ENCODE measurements around the gene CLDN10. TPM values are rescaled to one million over a fixed set of nuclear protein-coding genes. Genes with fewer than 3 reads are reported as not detected.

Gene CLDN10
- total RNA-seq, 4 donors from 2014 or later: 1.3 to 9.5 TPM; not detected in 2

DNA sequence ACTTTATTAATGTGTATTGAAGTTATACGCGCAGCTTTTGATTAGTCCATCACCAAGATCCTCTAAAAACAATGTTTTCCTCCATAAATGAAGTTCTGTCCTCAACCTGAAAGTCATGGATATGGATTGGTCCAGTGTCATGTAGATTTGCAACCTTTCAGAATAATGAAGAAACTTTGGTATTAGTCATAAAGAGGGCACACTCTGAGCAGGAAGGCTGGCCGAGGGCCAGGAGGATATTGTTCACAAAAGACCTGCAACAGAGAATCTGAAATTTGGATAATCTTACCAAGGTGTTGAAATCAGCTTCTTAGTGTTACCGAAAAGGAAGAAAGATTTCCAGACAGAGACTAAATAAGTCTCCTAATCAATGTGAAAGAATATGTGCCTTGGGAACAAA, 20.7 kb downstream of the CLDN10 start:
- no peak for TF ChIP-seq POLR2A (IDR thresholded peaks at IDR 0.05)
- TF ChIP-seq, protein P1, sequence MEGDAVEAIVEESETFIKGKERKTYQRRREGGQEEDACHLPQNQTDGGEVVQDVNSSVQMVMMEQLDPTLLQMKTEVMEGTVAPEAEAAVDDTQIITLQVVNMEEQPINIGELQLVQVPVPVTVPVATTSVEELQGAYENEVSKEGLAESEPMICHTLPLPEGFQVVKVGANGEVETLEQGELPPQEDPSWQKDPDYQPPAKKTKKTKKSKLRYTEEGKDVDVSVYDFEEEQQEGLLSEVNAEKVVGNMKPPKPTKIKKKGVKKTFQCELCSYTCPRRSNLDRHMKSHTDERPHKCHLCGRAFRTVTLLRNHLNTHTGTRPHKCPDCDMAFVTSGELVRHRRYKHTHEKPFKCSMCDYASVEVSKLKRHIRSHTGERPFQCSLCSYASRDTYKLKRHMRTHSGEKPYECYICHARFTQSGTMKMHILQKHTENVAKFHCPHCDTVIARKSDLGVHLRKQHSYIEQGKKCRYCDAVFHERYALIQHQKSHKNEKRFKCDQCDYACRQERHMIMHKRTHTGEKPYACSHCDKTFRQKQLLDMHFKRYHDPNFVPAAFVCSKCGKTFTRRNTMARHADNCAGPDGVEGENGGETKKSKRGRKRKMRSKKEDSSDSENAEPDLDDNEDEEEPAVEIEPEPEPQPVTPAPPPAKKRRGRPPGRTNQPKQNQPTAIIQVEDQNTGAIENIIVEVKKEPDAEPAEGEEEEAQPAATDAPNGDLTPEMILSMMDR (IDR thresholded peaks at IDR 0.05): no peak
- Histone ChIP-seq H3K4me3 (no peak overlapping the region), H3K36me3 (no peaks in the 10 kb centered on the region), H3K9me3 (no peaks in the 10 kb centered on the region), H3K27me3 (peaks cover 0 to 7% (median 0%) of the 10 kb centered on the region in 4 donors), H3K4me1 (peaks cover 0 to 13% (median 0%) of the 10 kb centered on the region in 3 donors), H3K27ac (no peak overlapping the region)
- WGBS, 2 donors: 49 to 58% methylated on average over 4 of the region's 4 CpGs
- intact Hi-C loops (cut with DNase I): no loop called here
- DNase-seq: no peak

DNA sequence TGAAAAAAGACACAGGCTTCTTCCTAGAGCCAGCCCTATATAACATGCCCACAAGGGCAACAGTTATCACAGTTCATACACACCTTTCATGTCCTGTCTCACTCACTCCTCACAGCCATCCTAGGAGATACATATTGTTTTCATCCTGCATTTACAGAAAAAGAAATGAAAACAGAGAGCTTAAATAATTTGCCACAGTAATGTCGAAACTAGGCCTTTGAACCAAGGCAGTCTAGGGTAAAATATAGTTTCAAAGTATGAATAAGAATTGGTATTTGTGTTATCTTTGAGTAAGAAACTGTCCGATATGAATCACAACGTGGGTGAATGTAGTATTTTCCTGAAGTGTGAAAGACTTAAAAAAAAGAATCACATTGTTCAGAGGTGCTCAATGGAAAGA, 26.8 kb downstream of the CLDN10 start:
- Histone ChIP-seq H3K27me3 (no peaks in the 10 kb centered on the region), H3K4me3 (no peak overlapping the region), H3K4me1 (no peaks in the 10 kb centered on the region), H3K9me3 (no peaks in the 10 kb centered on the region), H3K27ac (no peak overlapping the region), H3K36me3 (peaks cover 0 to 27% (median 0%) of the 10 kb centered on the region in 3 donors)
- intact Hi-C loops (cut with DNase I): no loop called here
- TF ChIP-seq, protein P1 (IDR thresholded peaks at IDR 0.05): no peak
- no peak for TF ChIP-seq POLR2A (IDR thresholded peaks at IDR 0.05)
- 78 to 79% methylated on average over 3 of the region's 3 CpGs for WGBS, 2 donors
- no peak for DNase-seq

GRCh38 chr13:95585867-95586266, 33.3 kb downstream of the CLDN10 start:
- WGBS, 2 donors: 81 to 92% methylated on average over 4 of the region's 4 CpGs

GRCh38 chr13:95588134-95588533, 35.6 kb downstream of the CLDN10 start:
- H3K4me3 ChIP-seq: no peak overlapping the region
- H3K9me3 ChIP-seq: no peaks in the 10 kb centered on the region
- no peaks in the 10 kb centered on the region for H3K4me1 ChIP-seq
- H3K27me3 ChIP-seq: no peaks in the 10 kb centered on the region
- peaks cover 0 to 32% (median 0%) of the 10 kb centered on the region in 3 donors for H3K36me3 ChIP-seq
- intact Hi-C loops (cut with DNase I): no loop called here
- WGBS, 2 donors: 53 to 77% methylated on average over 3 of the region's 3 CpGs
- TF ChIP-seq POLR2A (IDR thresholded peaks at IDR 0.05): no peak
- TF ChIP-seq, protein P1 (IDR thresholded peaks at IDR 0.05): no peak
- no peak overlapping the region for H3K27ac ChIP-seq
- no peak for DNase-seq

More at GRCh38 chr13:95585867-95586266, 33.3 kb downstream of the CLDN10 start:
- TF ChIP-seq POLR2A (IDR thresholded peaks at IDR 0.05): no peak
- TF ChIP-seq, protein P1 (IDR thresholded peaks at IDR 0.05): no peak
- H3K4me3 ChIP-seq: no peak overlapping the region
- intact Hi-C loops (cut with DNase I): no loop called here
- no peaks in the 10 kb centered on the region for H3K4me1 ChIP-seq
- no peaks in the 10 kb centered on the region for H3K9me3 ChIP-seq
- H3K27me3 ChIP-seq: no peaks in the 10 kb centered on the region
- DNase-seq: no peak
- peaks cover 0 to 43% (median 0%) of the 10 kb centered on the region in 3 donors for H3K36me3 ChIP-seq
- H3K27ac ChIP-seq: no peak overlapping the region

GRCh38 chr13:95588721-95589120, 36.2 kb downstream of the CLDN10 start:
- TF ChIP-seq POLR2A (IDR thresholded peaks at IDR 0.05): no peak
- TF ChIP-seq, protein P1 (IDR thresholded peaks at IDR 0.05): no peak
- intact Hi-C loops (cut with DNase I): no loop called here
- H3K9me3 ChIP-seq: no peaks in the 10 kb centered on the region
- no peak overlapping the region for H3K27ac ChIP-seq
- H3K4me3 ChIP-seq: no peak overlapping the region
- H3K4me1 ChIP-seq: no peaks in the 10 kb centered on the region
- no peak for DNase-seq
- H3K36me3 ChIP-seq: peaks cover 0 to 31% (median 0%) of the 10 kb centered on the region in 3 donors
- WGBS, 2 donors: 88 to 93% methylated on average over 2 of the region's 2 CpGs
- H3K27me3 ChIP-seq: no peaks in the 10 kb centered on the region

Data from esophagus squamous epithelium (tissue), 5 donors.